ENCODE measurements around the gene ZNF652. TPM values are rescaled to one million over a fixed set of nuclear protein-coding genes. Genes with fewer than 3 reads are reported as not detected.

ZNF652 gene
- total and polyA plus RNA-seq, 2 donors (not counting 1 experiment from before 2014, with no cell fraction given) = 7.8 to 10.2 TPM

GRCh38 chr17:49294122-49294521 lies 67.9 kb downstream of the ZNF652 start:
- no peak overlapping the region for H2AFZ ChIP-seq (ENCODE audit: low read length)
- TF ChIP-seq, protein P1, sequence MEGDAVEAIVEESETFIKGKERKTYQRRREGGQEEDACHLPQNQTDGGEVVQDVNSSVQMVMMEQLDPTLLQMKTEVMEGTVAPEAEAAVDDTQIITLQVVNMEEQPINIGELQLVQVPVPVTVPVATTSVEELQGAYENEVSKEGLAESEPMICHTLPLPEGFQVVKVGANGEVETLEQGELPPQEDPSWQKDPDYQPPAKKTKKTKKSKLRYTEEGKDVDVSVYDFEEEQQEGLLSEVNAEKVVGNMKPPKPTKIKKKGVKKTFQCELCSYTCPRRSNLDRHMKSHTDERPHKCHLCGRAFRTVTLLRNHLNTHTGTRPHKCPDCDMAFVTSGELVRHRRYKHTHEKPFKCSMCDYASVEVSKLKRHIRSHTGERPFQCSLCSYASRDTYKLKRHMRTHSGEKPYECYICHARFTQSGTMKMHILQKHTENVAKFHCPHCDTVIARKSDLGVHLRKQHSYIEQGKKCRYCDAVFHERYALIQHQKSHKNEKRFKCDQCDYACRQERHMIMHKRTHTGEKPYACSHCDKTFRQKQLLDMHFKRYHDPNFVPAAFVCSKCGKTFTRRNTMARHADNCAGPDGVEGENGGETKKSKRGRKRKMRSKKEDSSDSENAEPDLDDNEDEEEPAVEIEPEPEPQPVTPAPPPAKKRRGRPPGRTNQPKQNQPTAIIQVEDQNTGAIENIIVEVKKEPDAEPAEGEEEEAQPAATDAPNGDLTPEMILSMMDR (conservative IDR thresholded peaks at IDR 0.05 in 1 of 2, IDR thresholded peaks at IDR 0.05 in 1 of 2; ENCODE audit: low read depth in 1 of 2, low read length in 2 of 2) = no peak
- TF ChIP-seq EZH2 (IDR thresholded peaks at IDR 0.05; ENCODE audit: low read length, missing control alignments) = no peak
- H3K79me2 ChIP-seq (ENCODE audit: control insufficient read depth, insufficient read depth, low read length) = no peaks in the 10 kb centered on the region
- H4K20me1 ChIP-seq (ENCODE audit: control insufficient read depth, extremely low read depth, insufficient read depth, low read length) = no peaks in the 10 kb centered on the region
- no peak overlapping the region for H3K9ac ChIP-seq (ENCODE audit: insufficient read depth, low read length)
- peaks cover 3% of the 10 kb centered on the region for H3K36me3 ChIP-seq (ENCODE audit: control insufficient read depth, insufficient read depth, low read length)
- H3K9me3 ChIP-seq (ENCODE audit: control insufficient read depth, insufficient read depth, low read depth, low read length) = no peaks in the 10 kb centered on the region
- no peak overlapping the region for H3K4me2 ChIP-seq (ENCODE audit: extremely low read depth, insufficient read depth, low read length)
- DNase-seq (ENCODE audit: low read depth in 2 of 2) = no peak
- no peak overlapping the region for H3K4me3 ChIP-seq (replicated peaks in 1 of 4; ENCODE audit: control extremely low read depth in 1 of 4, insufficient read depth in 1 of 4, low read depth in 3 of 4, low read length in 4 of 4)
- H3K4me1 ChIP-seq (ENCODE audit: control insufficient read depth, extremely low read depth, insufficient read depth, low read length) = no peaks in the 10 kb centered on the region
- H3K27ac ChIP-seq (ENCODE audit: insufficient read depth, low read length) = no peak overlapping the region
- no peaks in the 10 kb centered on the region for H3K27me3 ChIP-seq (ENCODE audit: control insufficient read depth, insufficient read depth, low read length)

GRCh38 chr17:49292901-49293300 lies 69.1 kb downstream of the ZNF652 start:
- no peak for TF ChIP-seq EZH2 (IDR thresholded peaks at IDR 0.05; ENCODE audit: low read length, missing control alignments)
- TF ChIP-seq, protein P1 (conservative IDR thresholded peaks at IDR 0.05 in 1 of 2, IDR thresholded peaks at IDR 0.05 in 1 of 2; ENCODE audit: low read depth in 1 of 2, low read length in 2 of 2) = no peak
- Histone ChIP-seq H2AFZ (ENCODE audit: low read length) (no peak overlapping the region), H3K9ac (ENCODE audit: insufficient read depth, low read length) (no peak overlapping the region), H3K4me2 (ENCODE audit: extremely low read depth, insufficient read depth, low read length) (no peak overlapping the region), H4K20me1 (ENCODE audit: control insufficient read depth, extremely low read depth, insufficient read depth, low read length) (no peaks in the 10 kb centered on the region), H3K36me3 (ENCODE audit: control insufficient read depth, insufficient read depth, low read length) (peaks cover 2% of the 10 kb centered on the region), H3K4me1 (ENCODE audit: control insufficient read depth, extremely low read depth, insufficient read depth, low read length) (no peaks in the 10 kb centered on the region), H3K27ac (ENCODE audit: insufficient read depth, low read length) (no peak overlapping the region), H3K27me3 (ENCODE audit: control insufficient read depth, insufficient read depth, low read length) (no peaks in the 10 kb centered on the region), H3K4me3 (replicated peaks in 1 of 4; ENCODE audit: control extremely low read depth in 1 of 4, insufficient read depth in 1 of 4, low read depth in 3 of 4, low read length in 4 of 4) (no peak overlapping the region), H3K79me2 (ENCODE audit: control insufficient read depth, insufficient read depth, low read length) (no peaks in the 10 kb centered on the region), H3K9me3 (ENCODE audit: control insufficient read depth, insufficient read depth, low read depth, low read length) (no peaks in the 10 kb centered on the region)
- no peak for DNase-seq (ENCODE audit: low read depth in 2 of 2)

DNA sequence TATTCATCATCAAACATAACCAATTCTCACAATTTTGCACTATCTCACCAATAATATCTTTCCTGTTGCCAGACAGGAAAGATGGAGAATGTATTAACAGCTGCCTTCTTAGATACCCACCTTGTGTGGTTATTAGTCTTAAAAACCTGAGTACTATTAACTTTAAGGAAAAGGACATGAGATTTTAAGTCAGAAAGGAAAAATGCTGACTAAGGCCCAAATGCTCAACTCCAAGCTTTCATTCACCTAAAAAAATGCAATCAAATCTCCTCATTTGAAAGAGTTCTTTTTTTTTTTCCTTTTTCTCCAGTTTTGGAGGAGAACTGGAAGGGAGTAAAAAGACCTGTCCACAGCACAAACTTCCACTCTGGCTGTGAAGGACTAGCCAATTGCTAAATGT lies 70.1 kb downstream of the ZNF652 start:
- Histone ChIP-seq H3K4me3 (replicated peaks in 1 of 4; ENCODE audit: control extremely low read depth in 1 of 4, insufficient read depth in 1 of 4, low read depth in 3 of 4, low read length in 4 of 4) (no peak overlapping the region), H2AFZ (ENCODE audit: low read length) (no peak overlapping the region), H3K36me3 (ENCODE audit: control insufficient read depth, insufficient read depth, low read length) (no peaks in the 10 kb centered on the region), H3K4me2 (ENCODE audit: extremely low read depth, insufficient read depth, low read length) (no peak overlapping the region), H3K9ac (ENCODE audit: insufficient read depth, low read length) (no peak overlapping the region), H4K20me1 (ENCODE audit: control insufficient read depth, extremely low read depth, insufficient read depth, low read length) (no peaks in the 10 kb centered on the region), H3K27me3 (ENCODE audit: control insufficient read depth, insufficient read depth, low read length) (no peaks in the 10 kb centered on the region), H3K79me2 (ENCODE audit: control insufficient read depth, insufficient read depth, low read length) (no peaks in the 10 kb centered on the region), H3K9me3 (ENCODE audit: control insufficient read depth, insufficient read depth, low read depth, low read length) (no peaks in the 10 kb centered on the region), H3K4me1 (ENCODE audit: control insufficient read depth, extremely low read depth, insufficient read depth, low read length) (no peaks in the 10 kb centered on the region), H3K27ac (ENCODE audit: insufficient read depth, low read length) (no peak overlapping the region)
- no peak for DNase-seq (ENCODE audit: low read depth in 2 of 2)
- no peak for TF ChIP-seq EZH2 (IDR thresholded peaks at IDR 0.05; ENCODE audit: low read length, missing control alignments)
- TF ChIP-seq, protein P1 (conservative IDR thresholded peaks at IDR 0.05 in 1 of 2, IDR thresholded peaks at IDR 0.05 in 1 of 2; ENCODE audit: low read depth in 1 of 2, low read length in 2 of 2) = no peak
